GM21528 (cell line): Measurements from ENCODE around the gene RABGGTA.
"Not testable (repeated sequence)": the region's sequence is repeated elsewhere in the genome, so short reads cannot be mapped to it uniquely, and the experiment has no call there.

Experiments
- ATAC-seq: cut with Tn5 transposase; IDR thresholded peaks from one replicate; pipeline ENCODE4 v1.9.1; 2021; ENCODE audit warnings: mild to moderate bottlenecking, moderate library complexity; ENCODE audit not compliant: unreplicated experiment, low FRiP score

The RABGGTA gene

DNA sequence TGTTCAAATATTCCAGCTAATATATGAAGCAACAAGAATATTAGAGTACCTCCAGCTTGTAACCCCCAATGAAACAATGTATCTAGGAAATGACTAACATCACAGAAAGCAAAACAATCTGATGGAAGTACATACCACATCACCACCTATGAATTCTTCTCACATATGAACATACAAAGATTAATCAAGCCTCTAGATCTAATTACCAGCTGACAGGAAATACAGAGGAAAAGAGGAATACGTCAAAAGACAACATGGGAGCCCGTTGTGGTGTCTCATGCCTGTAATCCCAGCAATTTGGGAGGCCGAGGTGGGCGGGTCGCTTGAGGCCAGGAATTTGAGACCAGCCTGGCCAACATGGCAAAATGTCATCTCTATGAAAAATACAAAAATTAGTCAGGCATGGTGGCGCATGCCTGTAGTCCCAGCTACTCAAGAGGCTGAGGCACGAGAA is 46.8 kb downstream of the RABGGTA start:
- ATAC-seq: no peak

DNA sequence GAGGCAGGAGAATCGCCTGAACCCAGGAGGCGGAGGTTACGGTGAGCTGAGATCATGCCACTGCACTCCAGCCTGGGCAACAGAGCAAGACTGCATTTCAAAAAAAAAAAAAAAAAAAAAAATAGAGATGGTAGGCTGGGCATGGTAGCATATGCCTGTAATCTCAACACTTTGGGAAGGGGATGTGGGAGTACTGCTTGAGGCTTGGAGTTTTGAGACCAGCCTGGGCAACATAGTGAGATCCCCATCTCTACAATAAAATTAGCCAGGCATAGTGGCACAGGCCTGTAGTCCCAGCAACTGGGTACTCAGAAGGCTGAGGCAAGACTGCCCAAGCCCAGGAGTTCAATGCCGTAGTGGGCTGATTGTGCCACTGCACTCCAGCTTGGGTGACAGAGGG is 48.4 kb downstream of the RABGGTA start:
- not testable (repeated sequence) for ATAC-seq

DNA sequence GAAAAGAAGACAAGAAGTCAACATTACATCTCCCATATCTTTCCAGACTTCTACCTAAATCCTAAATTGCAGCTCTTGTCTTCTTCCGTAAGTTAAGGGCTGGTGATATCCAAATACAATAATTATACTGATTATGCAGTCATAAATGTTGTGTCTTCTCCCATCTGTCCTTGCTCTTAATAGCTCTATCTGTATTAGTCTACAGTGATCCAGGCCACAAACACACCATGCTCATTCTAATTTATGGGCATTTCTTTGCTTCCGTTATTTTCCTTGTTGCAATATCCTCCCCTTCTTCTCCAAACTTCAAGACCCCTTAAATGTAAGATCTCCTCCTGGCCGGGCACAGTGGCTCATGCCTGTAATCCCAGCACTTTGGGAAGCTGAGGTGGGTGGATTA is 51.9 kb downstream of the RABGGTA start:
- no peak for ATAC-seq

DNA sequence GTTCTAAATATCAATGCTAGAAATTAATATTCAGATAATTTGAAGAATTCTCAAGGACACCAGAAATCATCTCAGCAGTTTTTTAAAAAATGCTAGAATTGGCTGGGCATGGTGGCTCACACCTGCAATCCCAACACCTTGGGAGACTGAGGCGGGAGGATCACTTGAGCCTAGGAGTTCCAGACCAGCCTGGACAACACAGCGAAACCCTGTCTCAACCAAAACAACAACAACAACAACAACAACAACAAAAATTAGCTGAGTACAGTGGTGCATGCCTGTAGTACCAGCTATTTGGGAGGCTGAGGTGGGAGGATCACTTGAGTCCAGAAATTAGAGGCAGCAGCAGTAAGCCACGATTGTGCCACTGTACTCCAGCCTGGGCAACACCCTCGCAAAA is 52.3 kb downstream of the RABGGTA start:
- no peak for ATAC-seq

DNA sequence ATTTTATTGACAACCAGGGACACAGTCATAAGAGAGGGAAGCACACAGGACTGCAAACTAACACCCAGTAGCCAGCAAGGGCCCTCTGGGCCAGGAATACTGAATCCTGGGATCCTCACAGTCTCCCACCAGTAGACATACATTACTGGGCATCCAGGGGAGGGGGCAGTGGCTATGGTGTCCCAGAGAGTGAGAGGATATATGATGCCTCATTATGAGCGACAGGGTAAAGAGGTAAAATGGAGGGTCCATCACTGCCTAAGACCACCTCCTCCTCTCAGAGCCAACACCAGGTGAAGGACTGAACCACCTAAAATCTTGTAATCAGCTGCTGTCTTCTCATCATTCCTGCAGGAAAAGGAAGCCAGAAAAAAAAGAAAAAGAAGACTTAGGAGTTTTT is 54.5 kb downstream of the RABGGTA start:
- not testable (repeated sequence) for ATAC-seq

DNA sequence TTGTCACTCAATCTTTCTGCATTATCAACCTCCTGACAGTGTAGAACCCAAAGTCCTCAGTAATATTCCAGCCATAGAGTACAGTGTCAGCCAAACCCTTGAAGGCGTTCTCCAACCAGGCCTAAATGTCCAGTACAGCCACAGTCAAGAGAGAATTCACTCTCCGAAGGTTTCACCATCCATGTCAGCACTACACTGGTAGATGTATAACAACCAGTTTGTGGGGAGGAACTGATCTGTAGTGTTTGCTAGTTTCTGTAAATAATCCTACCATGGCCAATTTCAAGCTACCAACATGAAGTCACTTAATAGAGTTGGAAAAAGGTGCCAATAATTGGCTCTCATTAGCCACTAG is 55.1 kb downstream of the RABGGTA start:
- ATAC-seq: no peak
